HPDE6-E6E7 (cell line): ENCODE results near the gene GNAT1.
"Not testable (repeated sequence)": the region's sequence is repeated elsewhere in the genome, so short reads cannot be mapped to it uniquely, and the experiment has no call there.

Experiments
- DNase-seq: peaks from one replicate; pipeline ENCODE4 v3.0.0; 2011; ENCODE audit warnings: missing footprints; ENCODE audit errors: extremely low spot score

Gene GNAT1

GRCh38 chr3:50220109-50220508 is 28.7 kb downstream of the GNAT1 start:
- no peak for DNase-seq

GRCh38 chr3:50221051-50221410 is 29.6 kb downstream of the GNAT1 start:
- no peak for DNase-seq

GRCh38 chr3:50221411-50222168 is 30.2 kb downstream of the GNAT1 start:
- DNase-seq: no peak

- no peak for DNase-seq
These were observed 30.7 kb downstream of the GNAT1 start for GRCh38 chr3:50222169-50222528.

- DNase-seq: no peak
These were observed 33.2 kb downstream of the GNAT1 start for GRCh38 chr3:50224639-50225038.

GRCh38 chr3:50226888-50227389 is 35.5 kb downstream of the GNAT1 start:
- DNase-seq: no peak

- no peak for DNase-seq
These were observed 36.2 kb downstream of the GNAT1 start for GRCh38 chr3:50227390-50228183.

- not testable (repeated sequence) for DNase-seq
These were observed 36.9 kb downstream of the GNAT1 start for GRCh38 chr3:50228184-50228763.

- no peak for DNase-seq
These were observed 38.1 kb downstream of the GNAT1 start for GRCh38 chr3:50229490-50229889.

GRCh38 chr3:50230104-50230793 is 38.8 kb downstream of the GNAT1 start:
- no peak for DNase-seq

- DNase-seq: no peak
These were observed 39.4 kb downstream of the GNAT1 start for GRCh38 chr3:50230794-50231125.

- DNase-seq: no peak
These were observed 40.2 kb downstream of the GNAT1 start for GRCh38 chr3:50231581-50231980.

- no peak for DNase-seq
These were observed 40.9 kb downstream of the GNAT1 start for GRCh38 chr3:50232303-50232702.

GRCh38 chr3:50233176-50233575 is 41.8 kb downstream of the GNAT1 start:
- no peak for DNase-seq

- DNase-seq: peak; percentile 80
These were observed 44.5 kb downstream of the GNAT1 start, which contains the start of gene GNAI2 for GRCh38 chr3:50235716-50236483. Gene GNAI2, plus strand, starts transcription at chr3:50236204. Its CDS starts 132 bp downstream, at chr3:50236336.

- DNase-seq: no peak
These were observed 45.2 kb downstream of the GNAT1 start for GRCh38 chr3:50236484-50237132.

- no peak for DNase-seq
These were observed 45.8 kb downstream of the GNAT1 start for GRCh38 chr3:50237133-50237651.

GRCh38 chr3:50237754-50238548 is 46.5 kb downstream of the GNAT1 start:
- no peak for DNase-seq

GRCh38 chr3:50238549-50239026 is 47.2 kb downstream of the GNAT1 start:
- no peak for DNase-seq

- no peak for DNase-seq
These were observed 48.2 kb downstream of the GNAT1 start for GRCh38 chr3:50239649-50240048.
